Head of caudate nucleus (tissue), 42 donors: ENCODE results near the gene MEGF11.
A peak's percentile ranks its signal among the peaks of the same experiment; 100 is the strongest.

Source experiments
- DNase-seq, 42 donors: peaks; one replicate each; pipeline versions ENCODE4 v3.0.0 to v3.0.0-alpha.2; 2020 to 2021; ENCODE audit warnings: mixed read lengths in 7 of 42
- intact Hi-C: fragments of 100-400 bp; cut with DNase I; formaldehyde crosslinking; loops from one replicate; pipeline ENCODE4 v1.15.0; 2022

MEGF11 gene

GRCh38 chr15:65931221-65931620, 322.3 kb downstream of the MEGF11 start:
- no peak for DNase-seq
- intact Hi-C loops, result no loop called here

GRCh38 chr15:65930134-65930533, 323.4 kb downstream of the MEGF11 start:
- intact Hi-C loops, result no loop called here
- DNase-seq, result no peak

GRCh38 chr15:65929573-65929972, 324.0 kb downstream of the MEGF11 start:
- intact Hi-C loops, result no loop called here
- DNase-seq, result no peak

GRCh38 chr15:65927545-65927944, 326.0 kb downstream of the MEGF11 start:
- DNase-seq, result no peak
- intact Hi-C loops, result no loop called here

- no peak for DNase-seq
- intact Hi-C loops, result no loop called here
These were observed 326.7 kb downstream of the MEGF11 start for GRCh38 chr15:65926899-65927298.

- no peak for DNase-seq
- intact Hi-C loops, result no loop called here
These were observed 327.1 kb downstream of the MEGF11 start for GRCh38 chr15:65926459-65926858.

- no peak for DNase-seq
- intact Hi-C loops, result no loop called here
These were observed 328.2 kb downstream of the MEGF11 start for GRCh38 chr15:65925338-65925737.

- intact Hi-C loops, result no loop called here
- no peak for DNase-seq
These were observed 329.5 kb downstream of the MEGF11 start for GRCh38 chr15:65924004-65924403.

GRCh38 chr15:65923264-65923663, 330.3 kb downstream of the MEGF11 start:
- DNase-seq, result no peak
- intact Hi-C loops, result no loop called here

- intact Hi-C loops, result no loop called here
- no peak for DNase-seq
These were observed 330.9 kb downstream of the MEGF11 start for GRCh38 chr15:65922621-65923020.

- intact Hi-C loops, result no loop called here
- DNase-seq, result peak in 13 of 42 donors; percentile 10 to 59 (median 33)
These were observed 331.8 kb downstream of the MEGF11 start for GRCh38 chr15:65921780-65922179.

GRCh38 chr15:65920825-65921309, 332.7 kb downstream of the MEGF11 start:
- DNase-seq, result peak in 2 of 42 donors; percentile 49 to 51
- intact Hi-C loops, result no loop called here

GRCh38 chr15:65920121-65920520, 333.4 kb downstream of the MEGF11 start:
- intact Hi-C loops, result no loop called here
- DNase-seq, result no peak

GRCh38 chr15:65919353-65919752, 334.2 kb downstream of the MEGF11 start:
- intact Hi-C loops, result loop anchor here (5.0 kb wide), 1 partner anchor 368 kb away; no protein-coding TSS in a partner anchor
- no peak for DNase-seq

- intact Hi-C loops, result loop anchor here (5.0 kb wide), 1 partner anchor 368 kb away; no protein-coding TSS in a partner anchor
- DNase-seq, result no peak
These were observed 334.6 kb downstream of the MEGF11 start for GRCh38 chr15:65918945-65919344.

- intact Hi-C loops, result loop anchor here (5.0 kb wide), 1 partner anchor 369 kb away; no protein-coding TSS in a partner anchor
These were observed 335.1 kb downstream of the MEGF11 start for GRCh38 chr15:65918357-65918920.

GRCh38 chr15:65917936-65918335, 335.6 kb downstream of the MEGF11 start:
- no peak for DNase-seq
- intact Hi-C loops, result loop anchor here (5.0 kb wide), 1 partner anchor 369 kb away; no protein-coding TSS in a partner anchor

More at GRCh38 chr15:65918357-65918920, 335.1 kb downstream of the MEGF11 start:
- no peak for DNase-seq

GRCh38 chr15:65917407-65917756, 336.2 kb downstream of the MEGF11 start:
- intact Hi-C loops, result loop anchor here (5.0 kb wide), 1 partner anchor 370 kb away; no protein-coding TSS in a partner anchor

GRCh38 chr15:65916664-65917406, 336.7 kb downstream of the MEGF11 start:
- peak; percentile 57 to 88 (median 74) for DNase-seq
- intact Hi-C loops, result loop anchor here (5.0 kb wide), 1 partner anchor 370 kb away; no protein-coding TSS in a partner anchor

More at GRCh38 chr15:65917407-65917756, 336.2 kb downstream of the MEGF11 start:
- no peak for DNase-seq

GRCh38 chr15:65916041-65916663, 337.4 kb downstream of the MEGF11 start:
- no peak for DNase-seq
- intact Hi-C loops, result loop anchor here (5.0 kb wide), 1 partner anchor 371 kb away; no protein-coding TSS in a partner anchor
